Measurements from ENCODE around the gene MCTP1. TPM values are rescaled to one million over a fixed set of nuclear protein-coding genes. Genes with fewer than 3 reads are reported as not detected.

Gene MCTP1
- total RNA-seq, 1 experiment from 2014 or later = 2.5 TPM

- no peak overlapping the region for H3K4me3 Mint-ChIP-seq
- no peaks in the 10 kb centered on the region for H3K9me3 ChIP-seq (ENCODE audit: control insufficient read depth, low read depth, low read length)
- TF ChIP-seq CTCF (conservative IDR thresholded peaks at IDR 0.05) = no peak
- no peak overlapping the region for H2BK5ac ChIP-seq (ENCODE audit: insufficient read length, low read length)
- H3K23ac ChIP-seq (ENCODE audit: insufficient read length, low read depth, low read length) = no peak overlapping the region
- H3K4ac ChIP-seq (ENCODE audit: low read depth, low read length) = no peak overlapping the region
- H3K4me1 Mint-ChIP-seq = peaks cover 0 to 4% of the 10 kb centered on the region in 2 experiments; a peak in 3 of 4 replicates
- no peak overlapping the region for H2BK120ac ChIP-seq (ENCODE audit: low read depth, low read length, poor library complexity, severe bottlenecking)
- no peak overlapping the region for H2AK5ac ChIP-seq (ENCODE audit: insufficient read length, low read length)
- no peak overlapping the region for H3T11ph ChIP-seq (ENCODE audit: low read length)
- H3K27me3 Mint-ChIP-seq (ENCODE audit: low read depth) = no peaks in the 10 kb centered on the region
- no peak overlapping the region for H3K9ac ChIP-seq (ENCODE audit: extremely low read depth, insufficient read length, low read length)
- no peak overlapping the region for H2BK15ac ChIP-seq (ENCODE audit: low read depth, low read length)
- H4K20me1 ChIP-seq (ENCODE audit: control insufficient read depth, insufficient read depth, insufficient read length) = no peaks in the 10 kb centered on the region
- no peak overlapping the region for H3K18ac ChIP-seq (ENCODE audit: insufficient read length, low read depth, low read length)
- no peaks in the 10 kb centered on the region for H3K79me2 ChIP-seq (ENCODE audit: insufficient read depth, low read length)
- H4K8ac ChIP-seq (replicated peaks; ENCODE audit: insufficient read length, low read depth, low read length) = no peak overlapping the region
- no peak overlapping the region for H3K27ac Mint-ChIP-seq
- H3K27ac ChIP-seq (ENCODE audit: insufficient read length, low read depth, low read length) = no peak overlapping the region
- H2BK20ac ChIP-seq (ENCODE audit: low read depth, low read length, poor library complexity, severe bottlenecking) = no peak overlapping the region
- no peaks in the 10 kb centered on the region for H3K23me2 ChIP-seq (ENCODE audit: insufficient read length, low read depth, low read length, poor library complexity, severe bottlenecking)
- no peaks in the 10 kb centered on the region for H3K9me3 Mint-ChIP-seq
- no peak overlapping the region for H4K5ac ChIP-seq (ENCODE audit: insufficient read length, low read depth, low read length)
- H2AFZ ChIP-seq (ENCODE audit: low read length) = no peak overlapping the region
- no peak overlapping the region for H4K91ac ChIP-seq (ENCODE audit: insufficient read length, low read depth, low read length)
- no peaks in the 10 kb centered on the region for H3K4me1 ChIP-seq (ENCODE audit: insufficient read depth, low read length)
- H3K36me3 Mint-ChIP-seq (ENCODE audit: insufficient read depth in 1 of 3, low read depth in 3 of 3) = no peaks in the 10 kb centered on the region
- H3K79me1 ChIP-seq (ENCODE audit: insufficient read depth, low read depth, low read length, poor library complexity, severe bottlenecking) = no peaks in the 10 kb centered on the region
- H3K4me2 ChIP-seq (ENCODE audit: insufficient read depth, insufficient read length, low read length) = no peak overlapping the region
- WGBS (ENCODE audit: extremely low coverage, insufficient read length, low lambda C conversion rate) = no CpG with 5 or more reads among the region's 2 CpGs
- H3K27me3 ChIP-seq (ENCODE audit: insufficient read depth, low read length) = no peaks in the 10 kb centered on the region
- no peak for DNase-seq
- no peak overlapping the region for H3K56ac ChIP-seq (ENCODE audit: insufficient read length, low read depth, low read length)
- no peak overlapping the region for H3K14ac ChIP-seq (ENCODE audit: insufficient read depth, low read length)
- no peak overlapping the region for H2BK12ac ChIP-seq (ENCODE audit: insufficient read length, low read depth, low read length)
Observed at GRCh38 chr5:94833851-94834250, 451.0 kb downstream of the MCTP1 start.

All from H9 (cell line).